Measurements from ENCODE around the gene GPS1. TPM values are rescaled to one million over a fixed set of nuclear protein-coding genes. Genes with fewer than 3 reads are reported as not detected.

Gene GPS1
- total and polyA plus RNA-seq, 4 donors = 53.9 to 66.3 (median 58.8) TPM

DNA sequence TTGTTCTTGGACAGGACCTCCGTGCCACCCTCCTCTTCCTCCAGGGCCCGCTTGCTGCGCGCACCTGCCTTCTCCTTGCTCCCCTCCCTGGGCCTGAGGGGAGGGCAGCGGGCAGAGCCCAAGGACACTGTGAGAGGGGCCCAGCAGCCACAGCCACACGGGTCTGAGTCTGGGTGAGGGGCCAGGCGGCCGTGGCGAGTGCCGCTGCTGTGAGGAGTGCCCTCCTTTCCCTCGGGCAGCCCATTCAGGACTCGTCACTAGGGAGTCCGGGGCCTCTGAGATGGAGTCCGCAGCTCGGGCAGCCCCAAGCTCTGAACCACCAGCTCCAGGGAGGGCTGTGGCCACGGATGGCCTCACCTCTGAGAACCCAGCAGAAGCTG, 8.3 kb downstream of the GPS1 start:
- H3K27ac ChIP-seq (ENCODE audit: low read depth in 1 of 2, low read length in 2 of 2) = no peak overlapping the region
- no peak for DNase-seq (ENCODE audit: low spot score)
- H3K9ac ChIP-seq (ENCODE audit: low read depth in 1 of 2, low read length in 2 of 2) = no peak overlapping the region
- H3K9me3 ChIP-seq (ENCODE audit: control insufficient read depth in 4 of 4, low read length in 3 of 4) = no peaks in the 10 kb centered on the region
- no peaks in the 10 kb centered on the region for H3K27me3 ChIP-seq (ENCODE audit: control insufficient read depth in 4 of 4, insufficient read depth in 4 of 4, low read length in 3 of 4)
- no peak overlapping the region for H3K4me3 ChIP-seq (ENCODE audit: low read depth in 1 of 3, low read length in 3 of 3)
- peaks cover 6 to 23% (median 19%) of the 10 kb centered on the region in 4 donors for H3K4me1 ChIP-seq (ENCODE audit: control insufficient read depth in 4 of 4, insufficient read depth in 4 of 4, low read length in 3 of 4)
- peaks cover 6 to 73% (median 30%) of the 10 kb centered on the region in 4 donors for H3K36me3 ChIP-seq (ENCODE audit: control insufficient read depth in 4 of 4, insufficient read depth in 3 of 4, low read depth in 1 of 4, low read length in 3 of 4)
- TF ChIP-seq EGR1 (IDR thresholded peaks at IDR 0.05; ENCODE audit: low read depth in 2 of 2) = no peak
- TF ChIP-seq ATF3 (IDR thresholded peaks at IDR 0.05) = no peak
- TF ChIP-seq SP1 (IDR thresholded peaks at IDR 0.05) = no peak
- TF ChIP-seq GABPA (IDR thresholded peaks at IDR 0.05 in 1 of 2, conservative IDR thresholded peaks at IDR 0.05 in 1 of 2) = no peak
- TF ChIP-seq REST (IDR thresholded peaks at IDR 0.05) = no peak
- no peak for TF ChIP-seq ZBTB33 (IDR thresholded peaks at IDR 0.05)
- 90% methylated on average over 16 of the region's 16 CpGs for WGBS

GRCh38 chr17:82060614-82061013, 8.9 kb downstream of the GPS1 start:
- 88% methylated on average over 14 of the region's 14 CpGs for WGBS
- Histone ChIP-seq H3K4me3 (ENCODE audit: low read depth in 1 of 3, low read length in 3 of 3) (no peak overlapping the region), H3K27me3 (ENCODE audit: control insufficient read depth in 4 of 4, insufficient read depth in 4 of 4, low read length in 3 of 4) (no peaks in the 10 kb centered on the region), H3K36me3 (ENCODE audit: control insufficient read depth in 4 of 4, insufficient read depth in 3 of 4, low read depth in 1 of 4, low read length in 3 of 4) (peaks cover 6 to 69% (median 28%) of the 10 kb centered on the region in 4 donors), H3K9ac (ENCODE audit: low read depth in 1 of 2, low read length in 2 of 2) (no peak overlapping the region), H3K27ac (ENCODE audit: low read depth in 1 of 2, low read length in 2 of 2) (no peak overlapping the region), H3K4me1 (ENCODE audit: control insufficient read depth in 4 of 4, insufficient read depth in 4 of 4, low read length in 3 of 4) (peaks cover 6 to 26% (median 21%) of the 10 kb centered on the region in 4 donors), H3K9me3 (ENCODE audit: control insufficient read depth in 4 of 4, low read length in 3 of 4) (no peaks in the 10 kb centered on the region)
- TF ChIP-seq TAF1 (conservative IDR thresholded peaks at IDR 0.05) (no peak), REST (IDR thresholded peaks at IDR 0.05) (no peak), ZBTB33 (IDR thresholded peaks at IDR 0.05) (no peak), CTCF (IDR thresholded peaks at IDR 0.05; ENCODE audit: low read depth, low read length, missing input control) (no peak), NR2F2 (IDR thresholded peaks at IDR 0.05) (no peak), YY1 (IDR thresholded peaks at IDR 0.05) (no peak), FOXA1 (IDR thresholded peaks at IDR 0.05) (no peak), RXRA (IDR thresholded peaks at IDR 0.05) (no peak), FOXA2 (IDR thresholded peaks at IDR 0.05) (no peak)
- DNase-seq (ENCODE audit: low spot score) = no peak

Data from liver (tissue), 9 donors.